ENCODE data around the gene S1PR2.
"Not testable (repeated sequence)": the region's sequence is repeated elsewhere in the genome, so short reads cannot be mapped to it uniquely, and the experiment has no call there.

The S1PR2 gene

GRCh38 chr19:10183926-10184325 is 47.2 kb downstream of the S1PR2 start:
- ChIA-PET POLR2A (no interaction called here), CTCF (interaction anchor here (0.7 kb wide), 1 partner anchor 66 kb away, joined by 3 read pairs; no protein-coding TSS in a partner anchor)
- H3K4me1 ChIP-seq (ENCODE audit: control extremely low read depth in 1 of 4, control insufficient read depth in 4 of 4, insufficient read depth in 4 of 4, low read length in 3 of 4), result no peaks in the 10 kb centered on the region
- H3K36me3 ChIP-seq (ENCODE audit: control insufficient read depth in 4 of 4, insufficient read depth in 4 of 4, low read length in 3 of 4), result peaks cover 4 to 72% (median 48%) of the 10 kb centered on the region in 4 experiments
- no peak overlapping the region for H3K27ac ChIP-seq (ENCODE audit: insufficient read depth in 1 of 2, low read depth in 1 of 2, low read length in 2 of 2, poor library complexity in 1 of 2, severe bottlenecking in 2 of 2)
- no peak for DNase-seq
- H3K9me3 ChIP-seq (ENCODE audit: control extremely low read depth in 1 of 5, control insufficient read depth in 4 of 5, insufficient read depth in 2 of 5, low read depth in 1 of 5, low read length in 4 of 5), result no peaks in the 10 kb centered on the region
- no peak overlapping the region for H3K4me3 ChIP-seq (ENCODE audit: control insufficient read depth in 1 of 7, extremely low read depth in 1 of 7, insufficient read depth in 4 of 7, low read depth in 2 of 7, low read length in 6 of 7)
- 82% methylated on average over 3 of the region's 3 CpGs for WGBS (ENCODE audit: insufficient coverage)
- H3K27me3 ChIP-seq (replicated peaks in 2 of 5; ENCODE audit: control insufficient read depth in 4 of 5, insufficient read depth in 5 of 5, low read length in 4 of 5), result no peaks in the 10 kb centered on the region

- Histone ChIP-seq H3K27me3 (replicated peaks in 2 of 5; ENCODE audit: control insufficient read depth in 4 of 5, insufficient read depth in 5 of 5, low read length in 4 of 5) (no peaks in the 10 kb centered on the region), H3K27ac (ENCODE audit: insufficient read depth in 1 of 2, low read depth in 1 of 2, low read length in 2 of 2, poor library complexity in 1 of 2, severe bottlenecking in 2 of 2) (no peak overlapping the region), H3K4me3 (ENCODE audit: control insufficient read depth in 1 of 7, extremely low read depth in 1 of 7, insufficient read depth in 4 of 7, low read depth in 2 of 7, low read length in 6 of 7) (no peak overlapping the region), H3K36me3 (ENCODE audit: control insufficient read depth in 4 of 4, insufficient read depth in 4 of 4, low read length in 3 of 4) (peaks cover 4 to 63% (median 48%) of the 10 kb centered on the region in 4 experiments), H3K9me3 (ENCODE audit: control extremely low read depth in 1 of 5, control insufficient read depth in 4 of 5, insufficient read depth in 2 of 5, low read depth in 1 of 5, low read length in 4 of 5) (no peaks in the 10 kb centered on the region), H3K4me1 (ENCODE audit: control extremely low read depth in 1 of 4, control insufficient read depth in 4 of 4, insufficient read depth in 4 of 4, low read length in 3 of 4) (no peaks in the 10 kb centered on the region)
- ChIA-PET CTCF (interaction anchor here (0.9 to 1.8 kb wide), 5 partner anchors 17 to 73 kb away, joined by 3 to 4 read pairs (median 3); no protein-coding TSS in a partner anchor), POLR2A (interaction anchor here (0.6 kb wide), 1 partner anchor 12 kb away, joined by 3 read pairs; no protein-coding TSS in a partner anchor)
- DNase-seq, result no peak
- WGBS (ENCODE audit: insufficient coverage), result 95% methylated on average over 3 of the region's 10 CpGs
These were observed 48.3 kb downstream of the S1PR2 start for GRCh38 chr19:10182847-10183246.

- CTCF ChIA-PET, result interaction anchor here (1.0 to 1.8 kb wide), 5 partner anchors 16 to 74 kb away, joined by 3 to 4 read pairs (median 3); no protein-coding TSS in a partner anchor
- DNase-seq, result no peak
- Histone ChIP-seq H3K27ac (ENCODE audit: insufficient read depth in 1 of 2, low read depth in 1 of 2, low read length in 2 of 2, poor library complexity in 1 of 2, severe bottlenecking in 2 of 2) (no peak overlapping the region), H3K9me3 (ENCODE audit: control extremely low read depth in 1 of 5, control insufficient read depth in 4 of 5, insufficient read depth in 2 of 5, low read depth in 1 of 5, low read length in 4 of 5) (no peaks in the 10 kb centered on the region), H3K27me3 (replicated peaks in 2 of 5; ENCODE audit: control insufficient read depth in 4 of 5, insufficient read depth in 5 of 5, low read length in 4 of 5) (no peaks in the 10 kb centered on the region), H3K4me1 (ENCODE audit: control extremely low read depth in 1 of 4, control insufficient read depth in 4 of 4, insufficient read depth in 4 of 4, low read length in 3 of 4) (no peaks in the 10 kb centered on the region), H3K36me3 (ENCODE audit: control insufficient read depth in 4 of 4, insufficient read depth in 4 of 4, low read length in 3 of 4) (peaks cover 4 to 62% (median 45%) of the 10 kb centered on the region in 4 experiments), H3K4me3 (ENCODE audit: control insufficient read depth in 1 of 7, extremely low read depth in 1 of 7, insufficient read depth in 4 of 7, low read depth in 2 of 7, low read length in 6 of 7) (no peak overlapping the region)
- no CpG with 5 or more reads among the region's 1 CpG for WGBS (ENCODE audit: insufficient coverage)
- POLR2A ChIA-PET, result interaction anchor here (0.6 kb wide), 1 partner anchor 12 kb away, joined by 3 read pairs; no protein-coding TSS in a partner anchor
These were observed 49.1 kb downstream of the S1PR2 start for GRCh38 chr19:10182076-10182475.

GRCh38 chr19:10180459-10180858 is 50.7 kb downstream of the S1PR2 start:
- Histone ChIP-seq H3K4me3 (ENCODE audit: control insufficient read depth in 1 of 7, extremely low read depth in 1 of 7, insufficient read depth in 4 of 7, low read depth in 2 of 7, low read length in 6 of 7) (no peak overlapping the region), H3K27ac (ENCODE audit: insufficient read depth in 1 of 2, low read depth in 1 of 2, low read length in 2 of 2, poor library complexity in 1 of 2, severe bottlenecking in 2 of 2) (no peak overlapping the region), H3K9me3 (ENCODE audit: control extremely low read depth in 1 of 5, control insufficient read depth in 4 of 5, insufficient read depth in 2 of 5, low read depth in 1 of 5, low read length in 4 of 5) (no peaks in the 10 kb centered on the region), H3K27me3 (replicated peaks in 2 of 5; ENCODE audit: control insufficient read depth in 4 of 5, insufficient read depth in 5 of 5, low read length in 4 of 5) (no peaks in the 10 kb centered on the region), H3K4me1 (ENCODE audit: control extremely low read depth in 1 of 4, control insufficient read depth in 4 of 4, insufficient read depth in 4 of 4, low read length in 3 of 4) (no peaks in the 10 kb centered on the region), H3K36me3 (ENCODE audit: control insufficient read depth in 4 of 4, insufficient read depth in 4 of 4, low read length in 3 of 4) (peaks cover 6 to 64% (median 48%) of the 10 kb centered on the region in 4 experiments)
- DNase-seq, result no peak
- ChIA-PET CTCF (interaction anchor here (0.9 kb wide), 1 partner anchor 48 kb away, joined by 4 read pairs; no protein-coding TSS in a partner anchor), POLR2A (no interaction called here)
- WGBS (ENCODE audit: insufficient coverage), result 96% methylated on average over 5 of the region's 7 CpGs

- POLR2A ChIA-PET; H3K4me3 ChIP-seq (ENCODE audit: control insufficient read depth in 1 of 7, extremely low read depth in 1 of 7, insufficient read depth in 4 of 7, low read depth in 2 of 7, low read length in 6 of 7); H3K4me1 ChIP-seq (ENCODE audit: control extremely low read depth in 1 of 4, control insufficient read depth in 4 of 4, insufficient read depth in 4 of 4, low read length in 3 of 4); H3K27ac ChIP-seq (ENCODE audit: insufficient read depth in 1 of 2, low read depth in 1 of 2, low read length in 2 of 2, poor library complexity in 1 of 2, severe bottlenecking in 2 of 2); H3K9me3 ChIP-seq (ENCODE audit: control extremely low read depth in 1 of 5, control insufficient read depth in 4 of 5, insufficient read depth in 2 of 5, low read depth in 1 of 5, low read length in 4 of 5); H3K27me3 ChIP-seq (replicated peaks in 2 of 5; ENCODE audit: control insufficient read depth in 4 of 5, insufficient read depth in 5 of 5, low read length in 4 of 5); DNase-seq: not testable (repeated sequence)
- CTCF ChIA-PET, result interaction anchor here (1.0 kb wide), 1 partner anchor 70 kb away, joined by 4 read pairs; no protein-coding TSS in a partner anchor
- 100% methylated on average over 2 of the region's 6 CpGs for WGBS (ENCODE audit: insufficient coverage)
- H3K36me3 ChIP-seq (ENCODE audit: control insufficient read depth in 4 of 4, insufficient read depth in 4 of 4, low read length in 3 of 4), result peaks cover 7 to 68% (median 51%) of the 10 kb centered on the region in 4 experiments
These were observed 51.1 kb downstream of the S1PR2 start for GRCh38 chr19:10180024-10180423.

GRCh38 chr19:10173527-10173926 is 57.6 kb downstream of the S1PR2 start:
- no peaks in the 10 kb centered on the region for H3K4me1 ChIP-seq (ENCODE audit: control extremely low read depth in 1 of 4, control insufficient read depth in 4 of 4, insufficient read depth in 4 of 4, low read length in 3 of 4)
- ChIA-PET POLR2A (no interaction called here), CTCF (no interaction called here)
- H3K36me3 ChIP-seq (ENCODE audit: control insufficient read depth in 4 of 4, insufficient read depth in 4 of 4, low read length in 3 of 4), result peaks cover 15 to 78% (median 55%) of the 10 kb centered on the region in 4 experiments
- H3K4me3 ChIP-seq (ENCODE audit: control insufficient read depth in 1 of 7, extremely low read depth in 1 of 7, insufficient read depth in 4 of 7, low read depth in 2 of 7, low read length in 6 of 7), result no peak overlapping the region
- H3K27ac ChIP-seq (ENCODE audit: insufficient read depth in 1 of 2, low read depth in 1 of 2, low read length in 2 of 2, poor library complexity in 1 of 2, severe bottlenecking in 2 of 2), result no peak overlapping the region
- H3K27me3 ChIP-seq (replicated peaks in 2 of 5; ENCODE audit: control insufficient read depth in 4 of 5, insufficient read depth in 5 of 5, low read length in 4 of 5), result no peaks in the 10 kb centered on the region
- DNase-seq, result no peak
- 99% methylated on average over 7 of the region's 9 CpGs for WGBS (ENCODE audit: insufficient coverage)
- H3K9me3 ChIP-seq (ENCODE audit: control extremely low read depth in 1 of 5, control insufficient read depth in 4 of 5, insufficient read depth in 2 of 5, low read depth in 1 of 5, low read length in 4 of 5), result no peaks in the 10 kb centered on the region
